Measurements from ENCODE around the gene TMEM89. TPM values are rescaled to one million over a fixed set of nuclear protein-coding genes. Genes with fewer than 3 reads are reported as not detected.

TMEM89 gene
- total RNA-seq, 1 experiment from 2014 or later: not detected

- DNase-seq (ENCODE audit: low read depth): no peak
Observed at GRCh38 chr3:48591436-48591835, 30.1 kb downstream of the TMEM89 start.

DNA sequence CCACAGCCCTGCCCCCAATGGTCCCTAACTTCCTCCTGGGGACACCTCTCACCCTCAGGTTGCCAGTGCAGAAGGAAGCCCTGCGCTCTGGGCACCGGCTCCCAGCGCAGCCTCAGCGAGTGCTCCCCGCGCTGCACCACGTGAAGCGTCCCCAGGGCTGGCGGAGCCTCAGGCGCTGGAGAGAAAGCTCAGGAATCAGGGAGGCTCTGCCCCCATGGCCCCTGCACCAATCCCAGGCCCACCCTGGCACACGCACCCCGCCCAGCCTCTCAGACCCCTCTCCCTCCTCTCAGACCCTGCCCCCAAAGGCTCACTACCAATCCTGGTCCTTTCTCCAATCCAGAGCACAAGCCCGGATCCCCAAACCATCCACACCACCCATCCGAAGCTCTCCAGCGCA is 33.3 kb downstream of the TMEM89 start:
- no peak for DNase-seq (ENCODE audit: low read depth)

GRCh38 chr3:48587686-48588085 is 33.9 kb downstream of the TMEM89 start:
- no peak for DNase-seq (ENCODE audit: low read depth)

DNA sequence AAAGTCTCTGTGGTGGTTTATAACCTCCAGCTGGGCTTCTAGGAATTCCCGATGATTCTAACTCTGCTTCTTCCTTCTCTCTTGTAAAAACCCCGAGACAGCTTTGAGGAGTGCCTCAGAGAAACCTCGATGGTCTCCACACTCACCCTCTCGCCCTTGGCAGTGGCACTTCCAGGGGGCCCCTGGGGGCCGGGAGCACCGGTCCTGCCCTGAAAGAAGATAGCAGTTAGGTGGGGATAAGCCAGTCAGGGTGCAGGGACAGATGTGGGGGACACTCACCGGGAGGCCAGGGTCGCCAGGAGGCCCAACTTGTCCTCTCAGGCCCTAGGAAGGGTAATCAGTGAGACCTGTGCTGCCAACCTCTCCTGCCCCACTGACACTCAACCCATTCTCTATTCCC is 36.2 kb downstream of the TMEM89 start:
- no peak for DNase-seq (ENCODE audit: low read depth)

DNA sequence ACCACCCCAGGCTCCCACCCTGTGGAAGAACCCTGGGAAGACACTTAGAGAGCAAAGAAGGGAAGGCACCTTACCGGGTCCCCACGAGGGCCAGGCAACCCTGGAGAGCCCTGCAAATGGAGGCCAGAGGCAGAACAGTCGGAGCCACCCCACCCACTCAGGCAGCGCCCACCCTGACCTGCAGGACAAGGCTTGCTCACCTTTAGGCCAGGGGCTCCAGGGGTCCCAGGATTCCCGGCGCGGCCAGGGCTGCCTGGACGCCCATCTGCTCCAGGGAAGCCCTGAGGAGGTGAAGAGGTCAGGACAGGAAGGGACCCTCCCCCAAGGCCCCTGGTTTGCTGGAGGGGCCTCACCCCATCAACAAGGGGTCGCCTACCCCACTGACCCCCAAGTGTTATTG is 36.7 kb downstream of the TMEM89 start:
- DNase-seq (ENCODE audit: low read depth): no peak

DNA sequence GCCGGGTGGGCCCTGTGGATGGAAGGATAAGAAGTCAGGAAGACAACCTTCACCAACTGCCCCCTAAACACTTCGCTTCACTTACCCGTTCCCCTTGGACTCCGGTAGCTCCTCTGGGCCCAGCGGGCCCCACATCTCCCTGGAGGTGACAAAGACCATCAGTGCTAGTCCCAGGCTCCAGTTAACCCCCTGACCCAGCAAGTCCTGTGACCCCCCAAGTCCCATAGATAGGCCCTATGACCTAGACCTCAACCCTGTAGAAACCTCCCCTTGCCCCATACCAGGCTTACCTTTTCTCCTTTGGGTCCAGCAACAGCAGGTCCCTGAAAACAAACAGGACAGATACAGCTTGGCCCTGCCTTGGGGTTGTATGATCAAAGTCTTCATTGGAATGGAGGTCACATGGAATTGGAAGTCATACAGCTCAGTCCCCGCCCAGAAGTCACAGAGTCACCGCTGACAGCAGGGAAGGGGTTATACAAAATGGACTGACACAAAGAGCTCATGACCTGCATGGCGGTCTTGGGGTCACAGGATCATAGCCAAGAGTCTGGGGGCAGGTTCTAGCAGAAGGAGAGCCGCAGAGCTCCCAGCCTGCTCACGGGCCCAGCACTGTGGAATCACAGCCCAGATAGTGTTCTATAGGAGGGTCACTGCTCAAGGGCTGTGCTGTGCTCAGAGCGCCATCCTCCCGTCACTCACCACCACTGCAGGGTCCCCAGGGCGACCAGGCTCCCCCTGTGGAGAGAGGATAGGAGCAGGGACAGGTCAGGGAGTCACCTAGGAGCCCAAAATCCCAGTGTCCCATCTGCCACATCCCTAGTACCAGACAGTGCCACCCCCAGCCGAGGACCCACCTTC is 39.7 kb downstream of the TMEM89 start:
- no peak for DNase-seq (ENCODE audit: low read depth)

DNA sequence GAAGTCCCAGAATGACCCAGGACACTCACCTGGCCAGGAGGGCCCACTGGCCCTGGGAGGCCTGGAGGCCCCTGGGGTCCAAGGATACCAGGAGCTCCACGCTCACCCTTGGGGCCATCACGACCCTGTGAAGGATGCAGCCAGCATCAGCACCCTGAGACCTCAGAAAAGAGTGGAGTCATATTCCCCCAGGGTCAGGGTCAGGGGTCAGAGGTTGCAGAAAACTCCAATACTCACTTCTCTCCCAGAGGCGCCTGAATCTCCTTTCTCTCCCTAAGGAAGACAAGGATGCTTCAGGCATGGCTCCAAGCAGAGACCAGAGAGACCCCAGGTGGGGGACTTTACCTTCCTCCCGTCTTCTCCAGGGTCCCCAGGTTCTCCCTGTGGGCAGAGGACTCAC is 44.9 kb downstream of the TMEM89 start:
- DNase-seq (ENCODE audit: low read depth): no peak

DNA sequence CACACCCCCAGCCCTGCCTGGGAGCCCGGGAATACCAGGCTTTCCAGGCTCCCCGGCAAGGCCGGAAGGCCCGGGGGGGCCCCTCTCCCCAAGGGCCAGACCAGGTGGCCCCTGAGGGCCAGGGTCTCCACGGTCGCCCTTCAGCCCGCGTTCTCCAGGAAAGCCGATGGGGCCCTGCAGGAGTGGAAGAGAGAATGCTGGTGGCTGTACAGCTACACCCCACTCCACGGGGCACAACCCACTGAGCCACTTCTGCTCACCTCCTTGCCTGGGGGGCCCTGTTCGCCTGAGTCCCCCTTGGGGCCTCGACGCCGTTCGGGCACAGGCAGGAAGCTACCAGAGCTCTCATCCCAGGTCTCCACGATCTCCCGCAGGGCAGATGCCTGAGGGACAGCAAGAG is 46.2 kb downstream of the TMEM89 start:
- DNase-seq (ENCODE audit: low read depth): no peak

GRCh38 chr3:48573973-48574585 is 47.5 kb downstream of the TMEM89 start:
- DNase-seq (ENCODE audit: low read depth): no peak

DNA sequence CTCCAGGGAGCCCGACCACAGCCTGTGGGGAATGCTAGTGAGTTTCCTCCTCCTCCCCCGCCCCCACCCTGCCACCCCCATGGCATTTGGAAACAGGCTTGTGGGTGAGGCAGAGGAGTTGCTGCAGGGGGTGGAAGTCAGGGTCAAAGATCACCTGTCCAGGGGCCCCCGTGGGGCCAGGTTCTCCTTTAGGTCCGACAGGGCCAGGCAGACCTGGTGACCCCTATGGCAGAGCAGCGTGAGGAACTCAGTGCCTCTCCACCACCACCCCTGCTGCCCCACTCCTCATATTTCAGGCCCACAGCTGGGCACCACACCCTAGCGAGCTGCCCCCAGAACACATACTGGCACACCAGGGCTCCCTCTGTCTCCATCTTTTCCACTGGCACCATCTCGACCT is 49.1 kb downstream of the TMEM89 start:
- no peak for DNase-seq (ENCODE audit: low read depth)

GRCh38 chr3:48571938-48572337 is 49.6 kb downstream of the TMEM89 start:
- DNase-seq (ENCODE audit: low read depth): no peak

Other genes starting within 250 kb of the TMEM89 start
- not detected in 2 replicates for gene FBXW12, start 249.6 kb downstream of the TMEM89 start, total RNA-seq (2014; rRNA removed; shearing (Covaris generic))
- gene PLXNB1, start 191.7 kb downstream of the TMEM89 start, total RNA-seq (2014; rRNA removed; shearing (Covaris generic)): 4.1 and 8.9 TPM in 2 replicates
- 10.6 and 11.0 TPM in 2 replicates for gene CCDC51, start 181.7 kb downstream of the TMEM89 start, total RNA-seq (2014; rRNA removed; shearing (Covaris generic))
- gene TMA7, start 181.5 kb downstream of the TMEM89 start, total RNA-seq (2014; rRNA removed; shearing (Covaris generic)): 479 and 535 TPM in 2 replicates
- 4.9 and 7.2 TPM in 2 replicates for gene ATRIP, start 175.0 kb downstream of the TMEM89 start, total RNA-seq (2014; rRNA removed; shearing (Covaris generic))
- 282 and 311 TPM in 2 replicates for gene SHISA5, start 117.6 kb downstream of the TMEM89 start, total RNA-seq (2014; rRNA removed; shearing (Covaris generic))
- gene PFKFB4, start 65.0 kb downstream of the TMEM89 start, total RNA-seq (2014; rRNA removed; shearing (Covaris generic)): 19.5 and 31.0 TPM in 2 replicates
- 0.17 and 2.7 TPM in 2 replicates for gene UCN2, start 58.0 kb downstream of the TMEM89 start, total RNA-seq (2014; rRNA removed; shearing (Covaris generic))
- gene COL7A1, start 26.4 kb downstream of the TMEM89 start, total RNA-seq (2014; rRNA removed; shearing (Covaris generic)): 17.0 and 33.1 TPM in 2 replicates
- gene UQCRC1, start 12.1 kb downstream of the TMEM89 start, total RNA-seq (2014; rRNA removed; shearing (Covaris generic)): 147 and 314 TPM in 2 replicates
- 15.2 and 21.3 TPM in 2 replicates for gene SLC26A6, start 13.7 kb upstream of the TMEM89 start, total RNA-seq (2014; rRNA removed; shearing (Covaris generic))
- gene CELSR3, start 41.1 kb upstream of the TMEM89 start, total RNA-seq (2014; rRNA removed; shearing (Covaris generic)): 3.8 and 5.2 TPM in 2 replicates
- gene NCKIPSD, start 64.1 kb upstream of the TMEM89 start, total RNA-seq (2014; rRNA removed; shearing (Covaris generic)): 34.2 and 35.4 TPM in 2 replicates
- 54.1 and 99.4 TPM in 2 replicates for gene IP6K2, start 95.5 kb upstream of the TMEM89 start, total RNA-seq (2014; rRNA removed; shearing (Covaris generic))
- 20.4 and 23.5 TPM in 2 replicates for gene PRKAR2A, start 226.1 kb upstream of the TMEM89 start, total RNA-seq (2014; rRNA removed; shearing (Covaris generic))

Data from M059J (cell line).